Stimulated activated CD4-positive, alpha-beta T cell treated with anti-CD3 and anti-CD28 coated beads, Interleukin-1b, Interleukin-23, amount 100 ng/mL, for 24 hours (primary cell): ENCODE data around the gene KDM2B.
A peak's percentile ranks its signal among the peaks of the same experiment; 100 is the strongest.

ENCODE experiments used
- DNase-seq, 4 experiments: peaks; one replicate each; pipeline ENCODE4 v3.0.0-alpha.2; 2020; ENCODE audit warnings: low read depth in 4 of 4, low spot score in 1 of 4

KDM2B gene

DNA sequence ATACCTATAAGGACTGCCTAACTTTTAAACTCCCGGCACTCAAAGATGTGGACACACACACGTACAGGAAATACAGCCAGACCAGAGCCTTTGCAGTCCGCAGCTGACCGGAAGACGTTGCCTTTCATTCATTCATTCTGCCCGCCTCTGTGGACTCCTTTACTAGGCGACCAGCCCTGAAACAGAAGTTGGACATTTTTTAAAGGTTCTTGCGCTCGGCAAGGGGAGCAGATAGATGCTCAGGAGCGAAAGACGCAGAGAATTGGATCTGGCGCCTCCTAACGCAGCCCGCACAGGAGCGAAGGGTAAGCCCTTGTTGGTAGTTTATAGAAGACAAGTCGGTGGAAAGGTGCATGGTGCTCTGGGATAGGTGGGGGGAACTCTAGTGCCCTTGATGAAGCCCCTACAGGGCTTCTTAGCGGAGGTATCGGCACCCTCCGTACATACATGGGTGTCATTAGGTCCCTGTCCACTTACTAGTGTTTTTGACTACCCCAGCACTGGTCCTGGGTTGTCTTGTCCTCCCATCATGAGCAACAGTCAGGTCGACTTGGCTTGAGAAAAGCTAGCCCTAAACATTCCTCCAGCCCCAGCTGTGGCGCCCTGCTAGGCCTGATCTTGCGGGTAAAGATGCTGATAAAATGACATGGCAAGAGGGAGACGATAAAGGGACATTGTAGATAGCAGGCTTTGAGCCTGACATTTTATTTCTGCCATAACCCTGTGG is at the start of gene KDM2B:
TSS of gene KDM2B (minus strand) at position 65 of the 727 bp plus-strand sequence. CDS start 112 bp downstream, outside the sequence.
- no peak for DNase-seq

DNA sequence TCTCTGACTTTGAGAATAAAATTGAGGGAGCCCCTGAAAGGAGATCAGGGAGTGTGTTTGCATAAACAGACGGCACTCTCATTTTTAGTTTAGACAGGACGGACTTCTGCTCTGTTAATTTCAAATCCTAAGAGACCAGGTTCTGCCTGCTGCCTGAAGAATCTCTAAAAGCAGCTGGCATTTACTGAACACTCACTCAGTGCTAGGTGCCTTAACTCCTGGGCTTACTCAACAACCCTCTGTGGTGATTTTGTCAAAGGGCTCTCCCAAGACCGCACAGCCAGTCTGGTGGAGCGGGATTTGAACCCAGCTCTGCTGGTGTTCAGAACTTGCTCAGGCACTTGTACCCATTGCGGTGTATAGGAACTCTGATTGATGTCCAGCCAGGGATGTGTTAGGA is 47.7 kb upstream of the KDM2B start:
- no peak for DNase-seq

DNA sequence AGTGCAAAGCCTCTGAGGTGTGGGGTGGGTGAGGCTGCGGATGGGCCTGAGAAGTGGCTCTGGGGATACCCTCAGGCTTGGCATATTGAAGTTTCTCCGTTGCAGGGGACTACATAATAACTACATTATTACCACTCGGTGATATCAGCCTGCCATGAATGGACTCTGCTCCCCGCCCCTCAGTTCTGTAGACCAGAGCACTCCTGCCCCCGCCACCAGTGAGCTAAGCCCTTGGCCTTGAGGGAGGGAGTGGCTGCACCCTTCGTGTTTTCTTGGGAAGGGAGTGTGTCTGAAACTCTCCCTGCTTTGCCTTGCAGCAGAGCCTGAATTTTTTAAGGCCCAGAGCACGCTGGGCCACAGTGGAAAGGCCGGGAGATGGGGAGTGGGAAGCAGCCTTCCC is 47.2 kb upstream of the KDM2B start:
- DNase-seq = no peak

DNA sequence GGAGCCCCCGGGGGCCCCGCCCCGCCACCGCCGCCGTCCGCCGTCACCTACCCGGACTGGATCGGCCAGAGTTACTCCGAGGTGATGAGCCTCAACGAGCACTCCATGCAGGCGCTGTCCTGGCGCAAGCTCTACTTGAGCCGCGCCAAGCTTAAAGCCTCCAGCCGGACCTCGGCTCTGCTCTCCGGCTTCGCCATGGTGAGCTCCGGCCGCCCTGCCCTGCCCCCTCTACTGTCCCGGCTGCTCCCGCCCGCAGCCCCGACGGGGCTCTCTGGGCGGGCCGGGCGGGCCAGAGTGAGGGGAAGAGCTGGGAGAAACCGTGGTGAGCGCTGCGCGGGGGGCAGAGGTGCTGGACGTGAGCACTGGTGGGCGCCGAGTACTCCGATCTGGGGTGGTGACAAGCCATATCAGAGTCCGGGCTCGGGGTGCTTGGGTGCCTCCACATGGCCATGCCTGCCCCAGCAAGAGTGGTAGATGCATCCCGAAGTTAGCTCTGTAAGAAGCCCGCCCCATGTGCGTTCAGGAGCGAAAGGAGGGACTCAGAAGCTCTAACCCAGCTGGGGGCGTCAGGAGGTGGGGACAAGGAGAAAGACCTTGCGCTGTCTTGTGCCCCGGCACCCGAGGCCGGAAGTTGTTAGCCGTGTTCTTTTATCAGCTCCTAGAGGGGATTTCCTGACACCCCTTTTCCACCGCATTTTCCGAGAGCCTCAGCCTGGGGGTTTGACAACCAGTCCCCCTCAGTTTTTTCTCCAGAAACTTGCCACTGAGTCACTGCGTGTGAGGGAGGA is 46.2 kb upstream of the KDM2B start:
- peak; percentile 70 to 90 (median 76) for DNase-seq

DNA sequence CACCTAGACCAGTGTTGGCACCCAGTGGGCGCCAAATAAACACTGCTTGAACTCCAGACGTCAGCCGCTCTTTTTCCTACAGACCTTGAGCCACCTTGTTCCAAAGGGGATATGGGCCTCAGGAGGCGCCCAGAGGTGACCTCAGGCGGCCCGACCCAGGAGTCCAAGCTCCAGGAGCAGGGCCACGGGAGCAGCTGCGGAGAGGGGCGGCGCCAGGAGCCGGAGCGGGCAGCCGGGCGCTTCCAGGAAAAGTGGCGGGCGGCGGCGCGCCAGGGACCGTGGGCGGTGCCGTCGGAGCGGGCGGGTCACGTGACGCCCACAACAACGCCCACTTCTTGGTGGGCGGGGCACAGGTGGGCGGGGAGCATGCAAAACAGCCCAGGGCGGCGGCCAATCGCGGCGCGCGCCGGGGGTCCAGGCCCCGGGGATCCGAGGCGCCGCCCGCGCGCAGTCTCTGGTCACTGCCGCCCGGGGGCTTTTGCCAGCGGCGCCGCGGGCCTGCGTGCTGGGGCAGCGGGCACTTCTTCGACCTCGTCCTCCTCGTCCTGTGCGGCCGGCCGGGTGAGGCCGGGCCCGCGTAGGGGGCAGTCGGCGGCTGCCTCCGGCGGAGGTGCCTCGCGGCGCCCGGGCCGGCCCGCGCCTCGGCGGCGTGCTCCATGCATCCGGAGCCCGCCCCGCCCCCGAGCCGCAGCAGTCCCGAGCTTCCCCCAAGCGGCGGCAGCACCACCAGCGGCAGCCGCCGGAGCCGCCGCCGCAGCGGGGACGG is 45.4 kb upstream of the KDM2B start, which contains the start of gene ORAI1:
TSS of gene ORAI1 (plus strand) at position 444 of the 766 bp plus-strand sequence.
- DNase-seq = peak; percentile 87 to 98 (median 94)

DNA sequence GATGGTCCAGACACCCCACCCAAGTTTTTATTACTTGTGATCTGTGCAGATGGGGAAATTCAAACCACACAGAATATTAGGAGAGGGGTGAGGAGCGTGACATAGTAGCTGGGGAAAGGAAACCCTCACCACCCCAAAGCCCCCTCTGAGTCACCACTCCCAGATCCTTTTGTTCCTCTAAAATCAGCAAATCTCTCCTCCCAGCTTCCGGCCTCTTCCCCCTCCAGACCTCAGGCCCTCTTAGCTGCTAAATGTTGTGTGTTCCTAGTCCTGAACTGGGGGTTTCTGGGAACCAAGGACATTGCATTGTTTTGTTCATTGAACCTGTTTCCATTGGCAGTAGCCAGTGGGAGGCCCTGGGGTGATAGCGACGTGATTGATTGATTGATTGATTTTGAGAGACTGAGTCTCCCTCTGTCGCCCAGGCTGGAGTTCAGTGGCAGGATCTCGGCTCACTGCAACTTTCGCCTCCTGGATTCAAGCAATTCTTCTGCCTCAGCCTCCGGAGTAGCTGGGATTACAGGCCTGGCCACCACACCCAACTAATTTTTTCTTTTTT is 39.6 kb upstream of the KDM2B start:
- no peak for DNase-seq

DNA sequence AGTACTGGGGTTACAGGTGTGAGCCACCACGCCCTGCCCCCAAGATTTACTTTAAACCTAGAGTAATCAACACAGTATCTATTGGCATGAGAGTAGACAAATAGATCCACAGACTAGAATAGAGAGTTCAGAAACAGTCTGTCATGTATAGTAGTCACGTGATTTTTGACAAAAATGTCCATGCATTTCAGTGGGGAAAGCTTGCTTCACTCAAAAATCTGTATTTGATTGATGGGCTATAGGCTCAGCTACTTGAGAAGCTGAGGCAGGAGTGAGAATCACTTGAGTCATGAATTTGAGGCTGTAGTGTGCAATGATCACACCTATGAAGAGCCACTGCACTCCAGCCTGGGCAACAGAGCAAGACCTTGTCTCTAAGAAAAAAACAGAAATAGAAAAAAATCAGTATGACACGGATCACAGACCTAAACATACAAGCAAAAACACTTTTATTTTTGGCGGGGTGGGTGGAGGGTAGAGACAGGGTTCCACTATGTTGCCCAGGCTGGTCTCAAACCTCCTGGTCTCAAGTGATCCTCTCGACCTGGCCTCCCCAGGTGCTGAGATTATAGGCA is 37.9 kb upstream of the KDM2B start:
- DNase-seq = no peak

DNA sequence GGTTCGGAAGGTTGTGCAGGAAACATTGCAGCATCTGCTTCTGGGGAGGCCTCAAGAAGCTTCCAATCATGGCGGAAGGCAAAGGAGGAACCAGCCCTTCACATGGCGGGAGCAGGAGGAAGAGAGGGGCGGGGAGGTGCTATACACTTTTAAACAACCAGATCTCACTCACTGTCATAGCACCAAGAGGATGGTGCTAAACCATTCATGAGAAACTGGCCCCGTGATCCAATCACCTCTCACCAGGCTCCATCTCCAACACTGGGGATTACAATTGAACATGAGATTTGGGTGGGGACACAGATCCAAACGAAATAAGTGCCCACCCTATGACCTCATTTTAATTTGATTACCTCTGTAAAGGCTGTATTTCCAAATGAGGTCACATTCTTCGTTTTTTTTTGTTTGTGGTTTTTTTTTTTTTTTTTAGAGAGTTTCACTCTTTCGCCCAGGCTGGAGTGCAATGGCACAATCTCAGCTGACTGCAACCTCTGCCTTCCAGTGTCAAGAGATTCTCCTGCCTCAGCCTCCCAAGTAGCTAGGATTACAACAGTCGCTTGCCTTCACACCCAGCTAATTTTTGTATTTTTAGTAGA is 34.1 kb upstream of the KDM2B start:
- no peak for DNase-seq

DNA sequence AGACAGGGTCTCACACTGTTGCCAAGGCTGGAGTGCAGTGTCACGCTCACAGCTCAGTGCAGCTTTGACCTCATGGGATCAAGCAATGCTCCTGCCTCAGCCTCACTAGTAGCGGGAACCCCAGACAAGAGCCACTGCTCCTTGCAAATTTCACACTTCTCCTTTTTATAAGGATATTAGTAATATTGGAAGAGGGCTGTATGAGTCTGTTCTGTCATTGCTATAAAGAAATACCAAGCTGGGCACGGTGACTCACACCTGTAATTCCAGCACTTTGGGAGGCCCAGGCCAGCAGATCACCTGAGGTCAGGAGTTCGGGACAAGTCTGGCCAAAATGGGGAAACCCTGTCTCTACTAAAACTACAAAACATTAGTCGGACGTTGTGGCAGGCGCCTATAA is 32.6 kb upstream of the KDM2B start:
- DNase-seq = no peak

DNA sequence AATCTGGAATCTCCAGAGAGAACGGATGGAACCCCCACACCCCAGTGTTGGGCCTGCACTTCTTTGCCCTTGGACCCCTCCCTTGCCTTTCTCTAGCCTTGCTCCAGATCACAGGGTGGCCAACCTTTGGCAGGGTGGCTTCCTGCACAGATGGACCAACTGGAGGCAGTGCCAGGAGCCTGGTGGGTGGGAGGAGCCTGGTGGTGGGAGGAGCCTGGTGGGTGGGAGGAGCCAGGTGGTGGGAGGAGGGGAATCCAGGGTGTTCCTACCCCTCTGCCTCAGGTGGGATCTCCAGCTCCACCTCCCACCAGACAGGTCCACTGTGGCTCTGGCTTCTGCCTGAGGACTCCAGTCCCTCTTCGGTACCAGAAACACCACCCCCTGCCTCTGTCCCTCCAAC is 30.5 kb upstream of the KDM2B start:
- DNase-seq = no peak

DNA sequence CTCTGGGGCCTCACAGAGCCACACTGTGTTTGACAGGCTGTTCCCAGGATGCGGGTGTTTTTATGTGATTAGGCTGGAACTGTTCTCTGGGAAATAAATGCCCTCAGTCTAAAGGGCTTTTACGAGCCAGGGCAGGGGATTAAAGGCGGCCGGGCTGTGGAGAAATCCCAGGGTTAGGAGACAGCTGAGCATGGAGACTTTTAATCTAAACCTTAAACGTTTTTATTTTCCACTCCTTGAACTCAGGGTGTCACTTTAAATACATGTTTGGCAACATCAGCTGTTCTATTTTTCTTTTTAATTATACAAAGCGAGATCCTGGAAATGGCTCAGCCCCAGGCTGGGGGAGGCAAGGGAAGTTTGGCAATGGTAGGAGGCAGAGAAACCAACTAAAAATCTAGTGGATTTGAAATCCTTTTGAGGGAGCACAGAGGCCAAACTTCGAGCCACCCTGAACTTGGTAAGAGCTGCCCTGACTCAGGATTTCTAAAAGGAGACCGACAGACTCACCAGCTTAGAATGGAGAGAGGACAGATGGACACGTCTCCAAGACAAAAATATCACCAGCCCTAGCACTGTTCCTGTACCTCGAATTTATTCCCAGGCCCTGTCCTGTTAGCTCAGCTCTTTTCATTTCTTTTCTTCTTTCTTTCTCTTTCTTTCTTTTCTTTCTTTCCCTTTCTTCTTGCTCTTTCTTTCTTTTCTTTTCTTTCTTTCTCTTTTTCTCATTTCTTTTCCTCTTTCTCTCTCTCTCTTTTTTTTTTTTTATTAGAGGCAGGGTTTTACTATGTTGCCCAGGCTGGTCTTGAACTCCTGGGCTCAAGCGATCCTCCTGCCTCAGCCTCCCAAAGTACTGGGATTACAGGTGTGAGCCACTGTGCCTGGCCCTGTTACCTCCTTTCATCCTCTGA is 29.7 kb upstream of the KDM2B start:
- no peak for DNase-seq

DNA sequence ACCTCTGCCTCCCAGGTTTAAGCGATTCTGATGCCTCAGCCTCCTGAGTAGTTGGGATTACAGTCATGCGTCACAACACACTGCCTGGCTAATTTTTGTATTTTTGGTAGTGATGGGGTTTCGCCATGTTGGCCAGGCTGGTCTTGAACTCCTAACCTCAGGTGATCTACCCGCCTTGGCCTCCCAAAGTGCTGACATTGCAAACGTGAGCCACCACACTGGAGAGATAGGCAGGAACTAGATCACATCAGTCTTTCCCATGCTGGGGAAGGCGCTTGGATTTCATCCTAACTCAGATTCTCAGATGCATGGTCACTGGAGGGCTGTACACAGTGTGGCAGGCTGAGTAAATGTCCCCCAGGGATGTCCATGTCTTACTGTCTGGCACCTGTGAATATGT is 27.5 kb upstream of the KDM2B start:
- no peak for DNase-seq

DNA sequence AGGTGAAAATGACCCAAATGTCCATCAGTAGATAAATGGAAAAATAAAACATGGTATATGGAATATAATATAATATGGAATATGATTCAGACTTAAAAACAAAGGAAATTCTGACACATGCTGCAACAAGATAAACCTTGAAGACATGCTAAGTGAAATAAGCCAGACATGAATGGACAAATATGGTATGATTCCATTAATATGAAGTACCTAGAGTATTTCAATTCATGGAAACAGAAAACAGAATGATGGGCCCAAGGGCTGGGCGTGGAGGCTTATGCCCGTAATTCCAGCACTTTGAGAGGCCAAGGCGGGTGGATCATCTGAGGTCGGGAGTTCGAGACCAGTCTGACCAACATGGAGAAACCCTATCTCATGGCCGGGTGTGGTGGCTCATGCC is 22.8 kb upstream of the KDM2B start:
- DNase-seq = no peak

DNA sequence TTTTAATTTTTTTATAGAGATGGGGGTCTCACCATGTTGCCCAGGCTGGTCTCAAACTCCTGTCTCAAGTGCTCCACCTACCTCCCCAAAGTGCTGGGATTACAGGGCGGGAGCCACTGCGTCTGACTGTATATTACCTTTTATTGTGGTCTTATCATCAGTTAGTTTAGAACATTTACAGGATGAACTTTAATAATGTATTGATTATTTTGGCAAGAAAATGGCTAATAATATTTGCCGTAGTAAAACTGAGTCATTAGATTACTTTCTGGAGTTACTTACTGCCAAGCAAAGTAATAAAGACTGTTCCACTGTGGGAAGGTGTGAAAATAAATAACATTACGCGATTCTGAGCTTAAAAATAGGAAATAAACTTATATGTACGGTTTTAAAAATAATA is 21.9 kb upstream of the KDM2B start:
- DNase-seq = no peak

DNA sequence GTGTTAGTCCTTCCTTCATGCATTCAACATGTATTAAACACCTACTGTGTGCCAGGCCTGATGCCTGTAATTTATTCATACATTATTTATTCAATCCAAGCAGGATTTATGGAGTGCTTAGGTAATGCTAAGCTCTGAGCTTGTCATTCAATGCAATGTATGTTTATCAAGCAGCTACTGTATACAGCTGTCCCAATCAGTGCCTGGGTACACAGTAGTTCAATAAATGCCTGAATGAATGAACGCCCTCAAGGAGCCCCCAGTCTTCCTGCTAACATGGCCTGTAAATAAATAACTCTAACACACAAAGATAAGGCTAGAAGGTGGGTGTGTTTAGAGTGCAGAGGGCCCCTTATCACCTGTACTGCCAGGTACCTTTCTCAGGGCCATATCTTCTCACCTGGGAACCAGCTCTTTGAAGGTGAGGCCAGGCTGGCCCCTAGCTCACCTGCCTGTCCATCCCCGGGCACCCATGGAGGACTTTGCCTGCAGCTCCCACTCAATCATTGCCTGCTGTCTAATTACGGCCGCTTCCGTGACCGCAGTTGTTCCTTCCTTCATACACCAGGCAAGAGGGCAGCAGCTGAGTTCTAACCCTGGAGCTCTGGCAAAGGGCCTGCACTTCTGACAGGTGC is 20.0 kb upstream of the KDM2B start:
- DNase-seq = no peak

DNA sequence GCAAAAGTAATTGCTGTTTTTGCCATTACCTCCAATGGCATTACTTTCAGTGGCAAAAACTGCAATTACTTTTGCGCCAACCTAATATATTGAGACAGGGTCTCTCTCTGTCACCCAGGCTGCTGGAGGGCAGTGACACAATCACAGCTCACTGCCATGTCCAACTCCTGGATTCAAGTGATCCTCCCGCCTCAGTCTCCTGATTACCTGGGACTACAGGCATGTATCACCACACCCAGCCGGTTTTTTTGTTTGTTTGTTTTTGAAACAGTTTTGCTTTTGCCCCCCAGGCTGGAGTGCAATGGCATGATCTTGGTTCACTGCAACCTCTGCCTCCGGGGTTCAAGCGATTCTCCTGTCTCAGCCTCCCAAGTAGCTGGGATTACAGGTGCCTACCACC is 15.7 kb upstream of the KDM2B start:
- DNase-seq = no peak

DNA sequence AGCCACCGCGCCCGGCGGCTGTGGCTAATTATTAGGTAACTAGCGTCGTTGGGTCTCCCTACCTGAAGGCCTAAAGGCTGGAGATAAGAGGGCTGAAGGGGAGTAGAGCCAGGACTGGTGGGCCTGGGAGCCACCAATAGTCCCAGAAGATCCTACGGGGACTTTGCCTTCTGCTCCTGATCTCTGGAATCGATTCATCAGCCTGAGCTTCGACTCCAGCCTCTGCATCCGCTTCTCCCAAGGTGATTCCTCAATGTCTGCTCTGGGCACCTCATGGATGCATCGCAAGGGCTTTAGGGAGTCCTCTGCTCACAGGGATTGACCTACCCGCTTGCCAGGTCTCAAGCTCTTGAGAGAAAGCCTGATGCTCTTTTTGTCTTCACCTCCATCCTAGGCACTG is 14.7 kb upstream of the KDM2B start:
- no peak for DNase-seq

DNA sequence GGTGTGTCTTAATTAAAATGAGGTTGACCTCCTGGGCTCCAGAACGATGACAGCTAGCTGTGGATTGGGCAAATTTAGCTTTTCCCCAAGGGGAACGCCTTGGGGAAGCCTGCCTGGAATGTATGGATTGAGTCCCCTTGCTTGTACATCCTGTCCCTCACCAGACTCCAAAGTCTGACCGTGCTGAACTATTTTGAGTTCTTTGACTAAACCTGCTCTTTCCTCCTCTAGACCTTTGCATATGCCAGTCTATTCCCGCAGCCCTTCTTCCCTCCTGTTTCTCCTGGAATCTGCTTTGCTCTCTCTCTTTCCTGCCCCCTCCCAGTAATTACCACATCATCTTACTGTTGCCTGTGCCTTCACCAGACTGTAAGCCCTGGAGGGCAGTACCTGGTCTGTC is 11.5 kb upstream of the KDM2B start:
- no peak for DNase-seq

DNA sequence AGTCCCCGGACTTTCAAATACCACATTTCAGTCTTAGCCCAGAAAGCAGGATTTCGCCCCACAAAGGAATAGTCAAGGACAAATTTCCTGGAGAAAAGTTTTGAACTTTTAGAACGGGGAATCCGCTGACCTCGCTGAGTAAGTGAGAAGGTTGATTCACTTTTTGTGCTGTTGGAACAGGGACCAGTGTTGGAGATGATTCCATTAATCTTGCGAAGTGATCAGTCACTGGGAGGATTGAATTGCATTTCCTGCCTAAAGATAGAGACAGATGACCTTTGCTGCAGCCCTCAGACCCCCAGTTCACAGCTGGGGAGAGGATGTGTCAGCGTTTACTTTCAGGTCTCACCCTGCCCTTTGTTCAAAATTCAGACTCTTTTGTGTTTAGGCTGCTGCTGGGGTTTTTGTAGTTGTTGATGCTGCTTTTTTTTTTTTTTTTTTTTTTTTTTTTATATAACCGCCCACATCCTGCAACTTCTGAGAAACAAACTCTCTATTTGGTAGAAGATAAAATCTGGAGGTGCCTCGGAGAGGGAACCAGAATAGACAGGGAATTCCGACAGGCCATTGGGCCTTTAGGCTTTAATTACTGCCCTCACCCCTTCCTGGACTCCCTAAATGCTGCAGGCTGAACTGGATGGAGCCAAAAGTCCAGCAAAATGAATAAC is 9.8 kb upstream of the KDM2B start:
- DNase-seq = peak in 1 of 4 experiments; percentile 46
